Astrocyte (in vitro differentiated cells and primary cell): ENCODE measurements around the gene IQGAP1.

Experiments used
- EZH2 ChIP-seq: IDR thresholded peaks from 2 replicates; pipeline ENCODE4 v1.6.1; 2012; ENCODE audit warnings: mild to moderate bottlenecking, low read length, inconsistent platforms; ENCODE audit not compliant: insufficient read depth
- TF ChIP-seq, protein P1 (sequence below): IDR thresholded peaks from 2 replicates; pipeline ENCODE4 v1.5.1; 2011; ENCODE audit warnings: low read depth, mild to moderate bottlenecking, inconsistent platforms, low read length, moderate library complexity; ENCODE audit not compliant: insufficient read depth

DNA sequence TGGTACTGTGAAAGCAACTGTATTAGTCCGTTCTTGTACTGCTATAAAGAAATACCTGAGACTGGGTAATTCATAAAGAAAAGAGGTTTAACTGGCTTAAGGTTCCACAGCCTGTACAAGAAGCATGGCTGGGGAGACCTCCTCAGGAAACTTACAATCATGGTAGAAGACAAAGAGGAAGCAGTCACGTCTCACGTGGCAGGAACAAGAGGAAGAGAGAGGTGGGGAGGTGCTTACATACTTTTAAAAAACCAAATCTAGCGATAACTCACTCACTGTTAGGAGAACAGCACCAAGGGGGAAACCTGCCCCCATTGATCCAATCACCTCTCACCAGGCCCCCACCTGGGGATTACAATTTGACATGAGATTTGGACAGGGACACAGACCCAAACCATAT, 48.9 kb downstream of the IQGAP1 start:
- TF ChIP-seq, protein P1, sequence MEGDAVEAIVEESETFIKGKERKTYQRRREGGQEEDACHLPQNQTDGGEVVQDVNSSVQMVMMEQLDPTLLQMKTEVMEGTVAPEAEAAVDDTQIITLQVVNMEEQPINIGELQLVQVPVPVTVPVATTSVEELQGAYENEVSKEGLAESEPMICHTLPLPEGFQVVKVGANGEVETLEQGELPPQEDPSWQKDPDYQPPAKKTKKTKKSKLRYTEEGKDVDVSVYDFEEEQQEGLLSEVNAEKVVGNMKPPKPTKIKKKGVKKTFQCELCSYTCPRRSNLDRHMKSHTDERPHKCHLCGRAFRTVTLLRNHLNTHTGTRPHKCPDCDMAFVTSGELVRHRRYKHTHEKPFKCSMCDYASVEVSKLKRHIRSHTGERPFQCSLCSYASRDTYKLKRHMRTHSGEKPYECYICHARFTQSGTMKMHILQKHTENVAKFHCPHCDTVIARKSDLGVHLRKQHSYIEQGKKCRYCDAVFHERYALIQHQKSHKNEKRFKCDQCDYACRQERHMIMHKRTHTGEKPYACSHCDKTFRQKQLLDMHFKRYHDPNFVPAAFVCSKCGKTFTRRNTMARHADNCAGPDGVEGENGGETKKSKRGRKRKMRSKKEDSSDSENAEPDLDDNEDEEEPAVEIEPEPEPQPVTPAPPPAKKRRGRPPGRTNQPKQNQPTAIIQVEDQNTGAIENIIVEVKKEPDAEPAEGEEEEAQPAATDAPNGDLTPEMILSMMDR: no peak
- no peak for TF ChIP-seq EZH2
